Measurements from ENCODE around the gene ACOD1. TPM values are rescaled to one million over a fixed set of nuclear protein-coding genes. Genes with fewer than 3 reads are reported as not detected.

ACOD1 gene
- total RNA-seq, 2 experiments from 2014 or later: not detected

GRCh38 chr13:76932076-76932475 is 16.2 kb upstream of the ACOD1 start:
- Mint-ChIP-seq H3K27me3 (no peaks in the 10 kb centered on the region), H3K4me1 (peaks cover 3% of the 10 kb centered on the region), H3K4me3 (no peak overlapping the region), H3K27ac (no peak overlapping the region), H3K9me3 (peaks cover 3% of the 10 kb centered on the region), H3K36me3 (no peaks in the 10 kb centered on the region)
- ATAC-seq (ENCODE audit: low read depth): no peak
- DNase-seq: no peak
- POLR2A ChIA-PET: no interaction called here

- POLR2A ChIA-PET: no interaction called here
- Mint-ChIP-seq H3K9me3 (peaks cover 3% of the 10 kb centered on the region), H3K36me3 (no peaks in the 10 kb centered on the region), H3K27ac (no peak overlapping the region), H3K27me3 (peaks cover 8% of the 10 kb centered on the region), H3K4me1 (no peaks in the 10 kb centered on the region), H3K4me3 (no peak overlapping the region)
- DNase-seq (no peak), ATAC-seq (ENCODE audit: low read depth) (no peak)
These were observed 13.6 kb upstream of the ACOD1 start for GRCh38 chr13:76934671-76935070.

- Mint-ChIP-seq H3K4me3 (no peak overlapping the region), H3K27ac (no peak overlapping the region), H3K4me1 (no peaks in the 10 kb centered on the region), H3K27me3 (peaks cover 8% of the 10 kb centered on the region), H3K9me3 (no peaks in the 10 kb centered on the region), H3K36me3 (no peaks in the 10 kb centered on the region)
- POLR2A ChIA-PET: no interaction called here
- DNase-seq: no peak
- ATAC-seq (ENCODE audit: low read depth): no peak
These were observed 11.5 kb upstream of the ACOD1 start for GRCh38 chr13:76936763-76937162.

- DNase-seq (no peak), ATAC-seq (ENCODE audit: low read depth) (no peak)
- POLR2A ChIA-PET: no interaction called here
- Mint-ChIP-seq H3K4me1 (no peaks in the 10 kb centered on the region), H3K9me3 (no peaks in the 10 kb centered on the region), H3K27ac (no peak overlapping the region), H3K36me3 (no peaks in the 10 kb centered on the region), H3K27me3 (peaks cover 8% of the 10 kb centered on the region), H3K4me3 (no peak overlapping the region)
These were observed 11.0 kb upstream of the ACOD1 start for GRCh38 chr13:76937281-76937820.

GRCh38 chr13:76939215-76939614 is 9.1 kb upstream of the ACOD1 start:
- no peaks in the 10 kb centered on the region for H3K4me1 Mint-ChIP-seq
- POLR2A ChIA-PET: no interaction called here
- no peak overlapping the region for H3K4me3 Mint-ChIP-seq

GRCh38 chr13:76942363-76942762 is 5.9 kb upstream of the ACOD1 start:
- POLR2A ChIA-PET: no interaction called here
- peaks cover 2% of the 10 kb centered on the region for H3K9me3 Mint-ChIP-seq
- H3K4me3 Mint-ChIP-seq: no peak overlapping the region

More at GRCh38 chr13:76939215-76939614, 9.1 kb upstream of the ACOD1 start:
- Mint-ChIP-seq H3K36me3 (no peaks in the 10 kb centered on the region), H3K27ac (no peak overlapping the region), H3K27me3 (peaks cover 8% of the 10 kb centered on the region), H3K9me3 (no peaks in the 10 kb centered on the region)
- DNase-seq (no peak), ATAC-seq (ENCODE audit: low read depth) (no peak)

GRCh38 chr13:76943646-76944045 is 4.7 kb upstream of the ACOD1 start:
- POLR2A ChIA-PET: no interaction called here
- Mint-ChIP-seq H3K9me3 (peaks cover 2% of the 10 kb centered on the region), H3K27me3 (peaks cover 7% of the 10 kb centered on the region), H3K4me1 (no peaks in the 10 kb centered on the region), H3K27ac (no peak overlapping the region), H3K4me3 (no peak overlapping the region), H3K36me3 (no peaks in the 10 kb centered on the region)
- DNase-seq (no peak), ATAC-seq (ENCODE audit: low read depth) (no peak)

More at GRCh38 chr13:76942363-76942762, 5.9 kb upstream of the ACOD1 start:
- Mint-ChIP-seq H3K27ac (no peak overlapping the region), H3K36me3 (no peaks in the 10 kb centered on the region), H3K4me1 (no peaks in the 10 kb centered on the region), H3K27me3 (peaks cover 8% of the 10 kb centered on the region)
- ATAC-seq (ENCODE audit: low read depth) (no peak), DNase-seq (no peak)

- ATAC-seq (ENCODE audit: low read depth): no peak
- no peaks in the 10 kb centered on the region for H3K4me1 Mint-ChIP-seq
- no peak overlapping the region for H3K4me3 Mint-ChIP-seq
- H3K27ac Mint-ChIP-seq: no peak overlapping the region
- POLR2A ChIA-PET: no interaction called here
- peaks cover 2% of the 10 kb centered on the region for H3K9me3 Mint-ChIP-seq
- H3K27me3 Mint-ChIP-seq: peaks cover 3% of the 10 kb centered on the region
- H3K36me3 Mint-ChIP-seq: no peaks in the 10 kb centered on the region
- DNase-seq: no peak
These were observed 3.9 kb upstream of the ACOD1 start for GRCh38 chr13:76944456-76944855.

GRCh38 chr13:76950101-76950500 is 1.8 kb downstream of the ACOD1 start:
- no peak for DNase-seq
- H3K9me3 Mint-ChIP-seq: peaks cover 2% of the 10 kb centered on the region
- no peak overlapping the region for H3K27ac Mint-ChIP-seq
- no peaks in the 10 kb centered on the region for H3K36me3 Mint-ChIP-seq
- H3K27me3 Mint-ChIP-seq: peaks cover 12% of the 10 kb centered on the region
- POLR2A ChIA-PET: no interaction called here
- H3K4me1 Mint-ChIP-seq: no peaks in the 10 kb centered on the region
- no peak overlapping the region for H3K4me3 Mint-ChIP-seq
- ATAC-seq (ENCODE audit: low read depth): no peak

- Mint-ChIP-seq H3K4me3 (no peak overlapping the region), H3K36me3 (no peaks in the 10 kb centered on the region), H3K4me1 (no peaks in the 10 kb centered on the region), H3K27me3 (peaks cover 12% of the 10 kb centered on the region), H3K27ac (no peak overlapping the region), H3K9me3 (peaks cover 4% of the 10 kb centered on the region)
- ATAC-seq (ENCODE audit: low read depth) (no peak), DNase-seq (no peak)
- POLR2A ChIA-PET: no interaction called here
These were observed 5.7 kb downstream of the ACOD1 start for GRCh38 chr13:76953968-76954367.

GRCh38 chr13:76954538-76954937 is 6.2 kb downstream of the ACOD1 start:
- H3K4me1 Mint-ChIP-seq: no peaks in the 10 kb centered on the region
- no peak for ATAC-seq (ENCODE audit: low read depth)
- H3K36me3 Mint-ChIP-seq: no peaks in the 10 kb centered on the region
- no peak overlapping the region for H3K4me3 Mint-ChIP-seq
- DNase-seq: no peak
- H3K27ac Mint-ChIP-seq: no peak overlapping the region
- peaks cover 6% of the 10 kb centered on the region for H3K9me3 Mint-ChIP-seq
- peaks cover 12% of the 10 kb centered on the region for H3K27me3 Mint-ChIP-seq
- POLR2A ChIA-PET: no interaction called here

- peaks cover 12% of the 10 kb centered on the region for H3K27me3 Mint-ChIP-seq
- DNase-seq (no peak), ATAC-seq (ENCODE audit: low read depth) (no peak)
These were observed 6.9 kb downstream of the ACOD1 start for GRCh38 chr13:76955193-76955592.

GRCh38 chr13:76955661-76956060 is 7.3 kb downstream of the ACOD1 start:
- Mint-ChIP-seq H3K4me3 (no peak overlapping the region), H3K36me3 (no peaks in the 10 kb centered on the region), H3K27ac (no peak overlapping the region), H3K4me1 (no peaks in the 10 kb centered on the region), H3K27me3 (peaks cover 10% of the 10 kb centered on the region), H3K9me3 (peaks cover 12% of the 10 kb centered on the region)
- DNase-seq: no peak
- no peak for ATAC-seq (ENCODE audit: low read depth)
- POLR2A ChIA-PET: no interaction called here

More at GRCh38 chr13:76955193-76955592, 6.9 kb downstream of the ACOD1 start:
- POLR2A ChIA-PET: no interaction called here
- Mint-ChIP-seq H3K4me1 (no peaks in the 10 kb centered on the region), H3K4me3 (no peak overlapping the region), H3K27ac (no peak overlapping the region), H3K36me3 (no peaks in the 10 kb centered on the region), H3K9me3 (peaks cover 7% of the 10 kb centered on the region)

- POLR2A ChIA-PET: no interaction called here
- H3K9me3 Mint-ChIP-seq: peaks cover 18% of the 10 kb centered on the region
- DNase-seq: no peak
- H3K27me3 Mint-ChIP-seq: peaks cover 4% of the 10 kb centered on the region
- ATAC-seq (ENCODE audit: low read depth): no peak
- H3K4me3 Mint-ChIP-seq: no peak overlapping the region
- no peaks in the 10 kb centered on the region for H3K4me1 Mint-ChIP-seq
- H3K27ac Mint-ChIP-seq: no peak overlapping the region
- peaks cover 2% of the 10 kb centered on the region for H3K36me3 Mint-ChIP-seq
These were observed 10.6 kb downstream of the ACOD1 start for GRCh38 chr13:76958841-76959432.

Measured in activated naive CD8-positive, alpha-beta T cell treated with anti-CD3 and anti-CD28 coated beads, Interleukin-2, amount 10 ng/mL, durations not matched to agents 7 days and 5 days (primary cell).